NCI-H460 (cell line): ENCODE measurements around the gene ATP6V0C. TPM values are rescaled to one million over a fixed set of nuclear protein-coding genes. Genes with fewer than 3 reads are reported as not detected.
"Not testable (repeated sequence)": the region's sequence is repeated elsewhere in the genome, so short reads cannot be mapped to it uniquely, and the experiment has no call there.

Experiments
- DNase-seq: peaks from one replicate; pipeline ENCODE4 v3.0.0-alpha.2; 2016; ENCODE audit warnings: low read depth; ENCODE audit errors: extremely low read depth
- total RNA-seq: library from RNA; depleted of rRNA; stranded (reverse); fragments of >200 nt; shearing (Covaris generic); gene quantifications from 2 replicates; pipeline ENCODE4 v1.2.3, GENCODE V29; 2014

ATP6V0C gene
- total RNA-seq, 1 experiment from 2014 or later, result 32.3 TPM

DNA sequence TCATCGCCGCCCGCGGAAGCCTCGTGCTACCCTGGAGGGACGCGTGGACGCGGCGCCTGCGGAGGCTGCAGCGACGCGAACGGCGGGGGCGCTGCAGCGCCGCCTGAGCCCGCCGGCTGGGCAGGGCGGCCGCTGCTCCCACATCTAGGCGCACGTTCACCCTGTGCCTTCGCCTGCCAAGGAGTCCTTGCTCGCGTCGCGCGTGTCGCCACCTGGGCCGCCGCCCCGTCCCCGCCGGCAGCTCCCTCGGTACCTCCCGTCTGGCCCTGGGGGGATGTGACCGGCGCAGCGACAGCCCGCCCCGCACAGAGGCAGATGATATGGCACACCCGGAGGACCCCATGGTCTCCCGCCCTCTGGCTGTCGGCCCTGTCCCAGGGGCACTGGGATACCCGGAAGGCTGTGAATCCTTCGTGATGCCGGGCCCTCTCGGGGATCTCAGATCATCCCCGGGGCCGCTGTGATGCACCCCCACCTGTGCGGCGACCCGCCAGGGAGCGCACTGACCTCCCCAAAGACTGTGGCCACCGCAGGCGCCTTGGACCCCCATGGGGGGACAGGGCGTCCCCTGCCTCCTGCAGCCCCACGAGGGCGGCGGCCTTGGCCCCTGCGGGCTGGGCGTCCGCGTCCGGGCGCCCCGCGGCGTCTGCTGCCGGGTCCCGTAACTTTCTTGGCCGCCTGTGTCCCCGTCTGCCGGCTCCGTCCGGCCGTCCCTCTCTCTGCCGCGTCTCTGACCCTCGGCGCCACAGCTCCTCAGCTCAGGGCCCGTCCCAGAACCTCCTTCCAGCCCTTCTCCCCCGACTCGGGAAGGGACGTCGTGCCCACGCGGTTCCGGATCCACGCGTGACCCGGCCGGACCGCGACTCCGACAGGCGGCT lies 39.5 kb upstream of the ATP6V0C start:
- peak; percentile 38 for DNase-seq

DNA sequence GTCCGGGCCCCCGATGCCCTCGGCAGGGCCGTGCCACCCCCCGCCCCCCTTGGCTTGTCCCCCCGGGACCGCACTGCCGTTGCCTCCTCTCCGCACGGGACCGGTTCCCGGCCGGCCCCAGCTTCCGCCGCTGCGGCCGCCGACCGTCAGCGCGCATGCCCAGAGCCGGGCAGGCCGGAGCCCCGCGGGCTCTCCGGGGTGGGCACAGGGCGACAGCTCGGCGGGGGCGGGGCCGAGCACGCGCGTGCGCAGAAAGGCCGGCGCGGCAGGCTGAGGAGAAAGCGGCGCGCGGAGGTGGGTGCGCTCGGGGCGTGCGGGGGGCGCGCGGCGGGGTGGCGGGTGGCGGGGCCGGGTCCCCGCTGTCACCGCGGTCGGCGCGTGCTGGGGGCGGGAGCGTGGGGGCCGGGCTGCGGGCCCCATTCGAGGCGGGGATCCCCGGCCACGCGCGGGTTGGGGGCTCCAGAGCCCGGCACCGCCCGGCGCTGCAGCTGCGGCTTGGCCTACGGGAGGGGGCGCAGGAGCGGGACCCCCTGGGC lies 38.8 kb upstream of the ATP6V0C start, which contains the start of gene TBC1D24:
Gene TBC1D24, plus strand, starts transcription at position 251 of the 536 bp plus-strand sequence. CDS start 21,022 bp downstream, outside the sequence.
- peak; percentile 80 for DNase-seq

DNA sequence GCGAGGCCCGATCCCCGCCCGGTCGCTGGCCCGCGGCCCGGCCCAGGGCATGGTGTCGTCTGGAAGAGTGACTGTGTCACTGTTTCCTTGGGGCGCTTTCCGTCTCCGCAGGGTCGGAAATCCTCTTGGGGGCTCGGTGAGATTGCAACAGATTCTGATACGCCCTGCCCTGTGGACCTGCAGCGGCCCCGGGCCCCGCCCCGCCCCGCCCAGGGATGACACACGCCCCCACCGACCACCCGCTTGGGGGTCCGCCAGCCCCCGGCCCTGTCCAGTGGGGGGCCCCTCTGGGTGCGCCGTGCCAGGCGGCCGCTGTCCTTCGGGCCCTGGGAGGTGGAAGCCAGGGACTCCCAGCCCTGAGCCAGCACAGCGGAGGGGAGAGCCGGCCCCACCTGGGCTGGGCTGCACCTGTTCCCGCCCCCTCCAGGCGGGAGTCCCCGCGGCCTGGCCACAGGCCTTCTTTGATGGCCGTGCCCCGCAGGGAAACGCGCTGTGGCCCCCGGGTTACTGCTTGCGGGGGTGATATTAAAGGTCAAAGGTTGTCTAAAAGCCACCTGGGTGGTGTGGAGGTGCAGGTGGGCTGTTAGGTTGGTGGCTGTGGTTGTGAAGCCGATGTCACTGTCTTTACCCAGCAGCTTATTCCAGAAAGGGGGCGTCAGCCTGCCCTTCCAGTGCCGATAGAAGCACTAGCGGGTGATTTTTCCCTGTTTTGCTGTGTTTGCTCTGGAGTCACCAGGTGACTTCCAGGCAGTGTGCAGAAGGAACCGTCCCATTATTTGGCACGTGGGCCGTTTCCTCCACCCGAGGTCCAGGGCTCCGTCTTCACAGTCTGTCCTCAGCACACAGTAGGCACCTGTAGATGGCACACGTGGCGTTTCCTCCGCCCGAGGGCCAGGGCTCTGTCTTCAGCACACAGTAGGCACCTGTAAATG lies 38.1 kb upstream of the ATP6V0C start:
- DNase-seq, result no peak

DNA sequence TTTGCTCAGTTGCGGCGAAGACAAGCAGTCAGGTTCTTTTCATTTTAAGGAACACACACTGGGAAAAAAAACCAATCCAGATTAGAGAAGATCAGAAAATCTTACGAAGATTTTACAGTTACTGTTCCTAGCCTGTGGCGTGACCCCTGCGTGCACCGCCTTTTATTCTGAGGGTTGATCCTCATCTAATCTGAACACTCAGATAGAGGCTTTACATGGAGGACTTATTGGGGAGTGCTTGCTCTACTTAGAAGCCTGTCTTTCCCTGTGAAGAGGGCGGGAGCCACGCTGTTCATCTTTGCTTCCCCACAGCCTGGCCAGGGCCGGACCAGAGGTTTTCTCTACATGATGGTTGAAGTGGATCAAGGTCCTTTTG lies 37.4 kb upstream of the ATP6V0C start:
- no peak for DNase-seq

DNA sequence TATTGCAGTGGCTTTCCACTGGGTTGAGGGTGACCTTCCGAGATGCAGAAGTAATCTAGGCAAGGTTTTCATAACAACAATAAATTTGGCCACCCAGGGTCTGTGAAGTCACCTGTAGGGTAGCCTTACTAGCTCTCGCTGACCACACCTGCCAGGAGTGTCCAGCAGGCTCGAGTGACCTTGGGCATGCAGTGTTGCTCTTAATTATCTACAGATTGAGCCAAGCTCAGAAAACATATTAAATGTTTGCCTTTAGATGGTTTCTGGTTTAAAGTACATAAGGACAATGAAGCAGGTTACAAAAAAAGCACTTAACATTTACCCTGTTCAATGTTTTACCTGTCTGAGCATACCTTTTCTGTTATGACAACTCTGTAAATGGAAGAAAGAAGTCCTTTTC lies 37.0 kb upstream of the ATP6V0C start:
- DNase-seq, result no peak

DNA sequence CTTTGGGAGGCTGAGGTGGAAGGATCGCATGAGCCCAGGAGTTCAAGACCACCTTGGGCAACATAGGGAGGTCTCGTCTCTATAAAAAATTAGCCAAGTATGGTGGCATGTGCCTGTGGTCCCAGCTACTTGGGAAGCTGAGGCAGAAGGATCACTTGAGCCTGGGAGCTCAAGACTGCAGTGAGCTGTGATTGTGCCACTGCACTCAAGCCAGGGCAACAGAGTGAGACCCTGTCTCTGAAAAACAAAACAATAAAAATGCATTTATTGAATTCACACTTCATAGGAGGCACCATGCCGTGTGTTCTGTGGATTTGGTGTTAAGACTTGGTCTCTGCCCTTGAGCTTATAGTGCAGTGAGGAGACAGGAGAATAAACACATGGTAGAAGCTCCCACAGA lies 36.4 kb upstream of the ATP6V0C start:
- no peak for DNase-seq

DNA sequence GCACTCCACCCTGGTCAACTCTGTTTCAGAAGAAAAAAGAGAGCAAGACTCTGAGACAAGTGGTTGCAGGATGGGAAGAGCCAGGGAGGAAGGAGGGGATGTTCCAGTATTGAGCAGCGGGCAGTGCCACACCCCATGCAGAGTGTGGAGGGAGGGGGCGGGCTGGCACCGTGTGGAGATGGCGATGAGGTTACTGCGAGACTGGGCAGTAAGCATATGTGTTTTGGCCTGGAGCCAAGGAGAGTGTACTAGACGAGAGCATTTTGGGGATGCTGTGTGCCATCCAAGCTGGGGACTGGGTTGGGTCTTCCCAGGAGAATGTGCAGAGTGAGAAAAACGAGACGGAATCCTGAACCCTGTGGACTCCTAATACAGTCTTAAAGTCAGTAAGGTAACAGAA lies 35.5 kb upstream of the ATP6V0C start:
- no peak for DNase-seq

DNA sequence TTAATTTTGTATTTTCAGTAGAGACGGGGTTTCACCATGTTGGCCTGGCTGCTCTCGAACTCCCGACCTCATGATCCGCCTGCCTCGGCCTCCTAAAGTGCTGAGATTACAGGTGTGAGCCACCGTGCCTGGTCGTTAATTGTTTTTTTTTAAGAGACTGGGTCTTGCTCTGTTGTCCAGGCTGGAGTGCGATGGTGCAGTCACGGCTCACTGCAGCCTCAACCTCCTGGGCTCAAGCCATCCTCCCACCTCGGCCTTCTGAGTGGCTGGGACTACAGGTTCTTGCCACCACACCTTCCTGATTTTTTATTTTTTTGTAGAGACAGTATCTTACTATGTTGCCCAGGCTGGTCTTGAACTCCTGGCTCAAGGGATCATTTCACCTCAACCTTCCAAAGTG lies 33.8 kb upstream of the ATP6V0C start:
- DNase-seq, result not testable (repeated sequence)

DNA sequence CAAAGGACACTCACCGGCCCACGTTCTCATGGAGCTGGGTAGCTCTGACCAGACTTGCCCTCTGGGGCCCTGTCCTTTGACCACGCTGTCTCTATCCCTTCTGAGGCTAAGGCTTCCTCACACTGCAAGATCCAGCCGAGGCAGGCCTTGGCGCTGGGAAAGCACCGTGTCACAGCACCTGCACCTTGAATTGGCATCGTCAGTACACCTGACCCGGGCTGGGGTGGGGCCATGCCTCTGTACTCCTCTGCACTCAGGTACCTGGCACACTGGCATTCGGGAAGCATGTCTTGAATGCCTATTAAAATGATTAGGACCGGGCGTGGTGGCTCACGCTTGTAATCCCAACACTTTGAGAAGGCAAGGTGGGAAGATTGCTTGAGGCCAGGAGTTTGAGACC lies 32.8 kb upstream of the ATP6V0C start:
- no peak for DNase-seq

DNA sequence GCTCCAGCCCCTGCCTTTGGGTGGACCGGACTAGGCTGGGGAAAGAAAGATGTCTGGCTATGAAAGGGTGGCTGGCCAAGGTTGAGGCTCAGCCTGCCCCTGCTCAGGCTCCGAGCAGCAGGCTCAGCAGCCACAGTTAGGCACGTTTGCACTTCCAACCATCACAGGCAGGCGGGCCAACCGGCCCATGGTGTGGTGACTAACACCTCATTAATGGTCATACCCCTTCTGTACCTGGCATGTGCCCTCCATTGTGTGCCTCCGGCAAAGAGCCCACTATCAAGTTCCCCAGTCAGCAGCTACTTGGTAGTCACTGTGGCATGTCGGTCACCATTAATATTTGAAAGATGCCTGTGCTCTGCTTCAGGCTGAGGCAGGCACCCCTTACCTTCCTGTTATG lies 32.1 kb upstream of the ATP6V0C start:
- no peak for DNase-seq

DNA sequence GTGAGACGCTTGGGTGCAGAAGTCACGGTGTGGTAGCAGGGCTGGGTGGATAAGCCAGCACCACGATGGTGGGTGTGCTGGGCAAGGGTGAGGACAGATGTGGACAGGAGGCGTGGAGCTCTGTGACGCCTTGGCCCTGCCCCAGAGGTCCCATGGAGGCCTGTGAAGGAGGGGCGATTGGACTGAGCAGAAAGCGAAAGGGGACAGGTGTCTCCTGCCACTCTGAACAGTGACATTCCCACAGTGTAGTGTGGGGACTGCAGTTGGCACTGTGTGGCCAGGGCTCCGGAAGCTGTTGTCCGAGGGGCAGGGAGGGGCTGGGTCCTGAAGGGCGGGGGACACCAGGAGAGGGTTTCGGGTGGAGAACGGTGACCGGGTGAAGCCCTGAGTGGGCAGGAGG lies 31.5 kb upstream of the ATP6V0C start:
- DNase-seq, result no peak

DNA sequence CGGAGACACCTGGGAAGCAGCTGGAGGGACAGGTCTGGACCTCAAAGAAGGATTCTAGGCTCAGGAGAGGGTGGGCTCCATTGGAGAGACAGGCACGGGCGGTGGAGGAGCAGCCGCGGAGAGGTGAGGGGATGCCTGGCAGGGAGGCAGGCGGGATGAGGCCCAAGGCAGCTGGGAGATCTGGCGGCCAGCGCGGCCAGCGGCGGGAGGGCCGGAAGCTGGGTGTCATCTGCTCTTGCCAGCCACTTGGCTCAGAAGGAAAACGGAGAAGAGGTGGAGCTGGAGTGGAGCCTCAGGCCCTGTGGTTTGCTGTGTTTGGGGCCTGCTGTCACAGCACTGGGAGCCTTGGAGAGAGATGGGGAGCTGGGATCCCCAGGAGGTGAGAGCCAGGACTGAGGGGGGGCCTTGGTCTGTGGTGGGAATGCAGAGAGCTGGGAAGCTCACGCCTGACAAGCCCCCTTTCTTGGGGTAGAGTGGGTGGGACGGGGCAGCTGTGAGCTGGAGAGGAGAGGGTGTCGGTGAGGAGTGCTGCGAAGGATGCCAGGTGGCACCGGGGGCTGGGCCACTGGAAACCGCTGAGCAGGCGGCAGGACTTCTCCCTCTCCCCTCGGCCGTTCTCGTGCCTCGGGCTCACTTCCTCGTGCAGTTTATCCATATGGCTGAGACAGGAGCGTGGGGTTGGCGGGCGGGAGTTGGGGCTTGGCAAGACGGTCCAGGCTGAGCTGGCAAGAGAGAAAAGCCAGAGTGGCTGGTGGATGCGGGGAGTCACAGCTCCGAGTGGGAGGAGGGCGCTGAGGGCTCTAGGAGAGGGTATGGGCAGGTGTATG lies 30.8 kb upstream of the ATP6V0C start:
- DNase-seq, result no peak

DNA sequence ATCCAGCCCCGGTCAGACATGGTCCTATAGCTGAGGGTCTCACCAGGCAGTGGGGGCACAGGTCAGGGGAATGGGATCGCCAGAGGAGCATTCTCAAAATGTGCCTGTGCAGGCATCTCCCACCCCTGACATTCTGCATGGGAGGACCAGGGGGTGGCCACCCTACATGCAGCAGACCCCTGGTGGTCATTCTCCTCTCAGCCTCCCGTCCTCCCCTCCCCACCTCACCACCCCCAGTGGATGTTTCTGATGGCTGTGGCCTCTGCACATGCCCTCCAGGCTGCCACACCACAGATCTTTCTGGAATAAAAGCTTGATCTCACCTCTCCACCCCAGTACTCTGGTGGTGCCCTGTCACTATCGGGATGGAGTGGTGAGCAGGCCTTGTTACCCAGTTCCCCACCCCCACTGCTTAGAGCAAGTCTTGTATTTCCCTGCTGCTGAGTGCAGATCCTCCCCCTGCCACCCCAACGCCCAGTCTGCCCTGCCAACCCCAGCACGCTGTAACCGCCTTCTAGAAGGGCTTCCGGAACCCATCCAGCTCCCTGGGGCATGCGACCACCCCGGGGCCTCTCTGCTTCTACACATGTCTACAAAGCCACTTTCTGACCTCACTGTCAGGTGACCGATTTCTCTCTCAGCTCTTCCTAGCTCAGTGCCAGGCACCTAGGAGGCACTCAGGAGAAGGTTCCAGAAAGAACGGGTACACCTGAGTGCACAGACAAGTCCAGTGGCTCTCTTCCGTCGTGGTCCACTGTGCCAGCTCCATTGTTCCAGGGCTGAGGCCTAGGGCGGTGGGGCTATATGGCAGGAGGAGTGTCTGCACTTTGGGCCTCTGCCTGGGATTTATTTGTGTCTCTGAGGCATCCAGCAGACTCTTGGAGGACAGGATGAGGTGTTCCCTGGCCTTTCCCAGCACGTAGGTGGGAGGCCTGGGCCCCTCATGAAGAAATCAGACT lies 29.5 kb upstream of the ATP6V0C start:
- DNase-seq, result no peak

DNA sequence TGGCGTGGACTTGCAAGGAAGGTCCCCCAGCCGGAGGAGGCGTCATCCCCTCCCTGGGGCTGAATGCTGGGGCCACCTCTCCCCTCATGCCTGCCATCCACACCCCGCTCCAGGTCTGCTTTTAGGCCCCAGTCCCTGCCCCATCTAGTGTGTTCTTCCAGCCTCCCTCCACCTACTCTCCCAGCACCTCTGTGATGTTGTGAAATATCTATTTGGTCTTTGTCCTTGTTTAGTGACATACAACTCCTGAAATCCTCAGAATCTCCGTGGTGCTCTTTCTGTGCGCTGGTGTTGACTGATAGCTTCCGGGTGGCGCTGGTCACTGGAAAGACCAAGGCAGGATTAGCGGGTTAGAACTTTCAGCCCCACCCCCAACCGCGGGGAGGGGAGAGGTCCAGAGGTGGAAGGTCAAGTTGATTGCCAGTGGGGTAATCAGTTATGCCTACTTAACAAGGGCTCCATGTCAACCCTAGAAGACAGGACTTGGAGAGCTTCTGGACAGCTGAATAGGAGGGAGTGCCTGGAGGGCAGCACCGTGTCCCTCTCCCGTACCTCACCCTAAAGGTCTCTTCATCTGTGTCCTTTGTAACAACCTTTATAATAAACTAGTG lies 28.7 kb upstream of the ATP6V0C start:
- no peak for DNase-seq

DNA sequence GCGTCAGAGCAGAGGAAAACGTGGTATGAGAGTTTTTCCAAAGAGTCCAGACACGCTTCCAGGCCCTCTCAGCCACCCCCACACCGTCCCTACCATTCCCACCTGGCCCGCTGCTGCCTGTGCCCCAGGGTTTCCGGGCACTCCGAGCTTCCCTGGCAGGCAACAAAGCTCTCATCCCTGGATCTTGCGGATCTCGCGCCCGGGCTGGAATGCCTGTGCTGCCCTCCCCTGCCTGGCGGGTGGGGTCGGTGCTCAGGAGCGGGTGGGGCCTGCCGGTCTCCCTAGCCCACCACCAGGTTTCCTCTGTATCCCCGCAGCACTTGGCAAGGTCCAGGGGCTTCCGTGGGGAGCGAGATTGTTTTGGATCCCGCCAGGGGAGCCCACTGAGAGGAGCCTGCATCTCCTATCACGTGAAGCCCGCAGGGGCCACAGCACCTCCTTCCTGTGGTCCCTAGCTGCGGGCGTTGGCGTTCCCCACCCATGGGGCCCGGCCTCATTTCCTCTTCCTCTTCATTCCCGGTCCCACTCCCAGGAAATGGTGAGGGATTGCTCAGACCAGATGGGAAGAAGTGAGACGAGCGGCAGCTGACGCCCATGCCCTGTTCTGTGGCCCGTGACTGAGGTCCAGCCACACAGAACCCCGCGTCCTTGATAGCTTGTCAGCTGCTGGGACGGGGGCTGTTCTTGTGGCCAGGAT lies 27.8 kb upstream of the ATP6V0C start:
- DNase-seq, result no peak

DNA sequence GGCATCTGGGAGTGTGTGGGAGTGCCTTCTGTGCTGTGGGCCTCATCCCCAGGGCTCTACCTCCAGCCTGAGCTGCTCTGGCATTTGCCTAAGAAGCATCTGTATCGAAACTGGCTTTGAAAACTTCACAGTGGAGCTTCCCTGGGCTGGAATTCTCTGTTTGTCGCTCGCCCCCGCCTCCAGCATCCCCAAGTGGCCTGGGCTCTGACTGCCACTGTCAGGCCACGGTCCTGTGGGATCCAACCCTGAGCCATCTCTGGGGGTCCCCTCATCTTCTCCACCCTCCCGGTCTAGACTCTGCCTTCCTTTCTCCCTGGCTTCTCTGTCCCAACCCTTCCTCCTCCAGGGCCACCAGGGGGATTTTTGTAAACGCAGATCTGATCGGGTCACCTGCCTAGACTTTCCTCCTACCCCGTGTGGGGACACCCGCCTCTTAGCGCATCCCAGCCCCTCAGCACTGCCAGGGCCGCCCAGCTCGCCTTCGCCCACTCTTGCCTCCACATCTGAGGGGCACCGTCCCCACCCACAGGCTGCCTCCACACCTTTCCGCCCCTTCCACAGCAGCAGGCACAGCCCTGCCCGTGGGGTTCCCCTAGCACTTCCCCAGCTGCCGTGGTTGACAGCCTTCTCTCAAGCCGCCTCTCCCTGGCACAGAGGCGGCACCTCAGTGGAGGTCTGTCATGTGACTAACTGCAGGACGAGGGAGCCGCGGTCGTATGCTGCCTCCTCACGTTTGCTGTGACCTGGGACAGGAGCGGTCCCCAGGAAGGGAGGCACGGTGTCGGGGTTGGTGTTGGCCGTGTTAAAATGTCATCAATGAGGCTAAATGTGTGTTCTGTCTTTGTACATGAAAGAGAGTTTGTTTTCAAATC lies 26.9 kb upstream of the ATP6V0C start:
- DNase-seq, result no peak

DNA sequence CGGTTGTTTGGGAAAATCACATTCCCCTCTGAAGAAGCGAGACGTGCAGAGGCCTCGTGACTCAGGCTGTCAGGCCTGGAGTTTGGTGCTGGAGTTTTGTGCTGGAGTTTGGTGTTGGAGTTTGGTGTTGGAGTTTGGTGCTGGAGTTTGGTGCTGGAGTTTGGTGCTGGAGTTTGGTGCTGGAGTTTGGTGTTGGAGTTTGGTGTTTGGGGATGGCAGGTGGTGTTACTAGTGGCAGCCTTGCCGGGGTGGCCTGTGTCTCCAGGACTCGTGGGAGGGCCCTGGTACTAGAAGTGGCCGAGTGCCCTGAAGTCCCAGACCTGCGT lies 26.3 kb upstream of the ATP6V0C start:
- DNase-seq, result no peak
